H1 (cell line): ENCODE data around the gene GRID2. TPM values are rescaled to one million over a fixed set of nuclear protein-coding genes. Genes with fewer than 3 reads are reported as not detected.

Experiments used
- BRCA1 ChIP-seq: IDR thresholded peaks from 2 replicates; pipeline ENCODE4 v1.6.1; 2012; ENCODE audit warnings: low read depth, low read length, improper control_type of control experiment
- FOSL1 ChIP-seq: IDR thresholded peaks from 2 replicates; pipeline ENCODE4 v1.6.1; 2011; ENCODE audit warnings: mild to moderate bottlenecking, low read depth, low read length, moderate library complexity; ENCODE audit not compliant: insufficient read depth
- SUZ12 ChIP-seq: fragments of 200-600 bp; sonication (generic); IDR thresholded peaks from 2 replicates; pipeline ENCODE4 v1.6.1; 2012; ENCODE audit warnings: mild to moderate bottlenecking, inconsistent platforms, low read length, moderate library complexity, mixed read lengths
- polyA plus RNA-seq, 7 experiments: library from polyadenylated mRNA; depleted of rRNA in 3 of 7; stranded (reverse) in 5 of 7; unstranded in 2 of 7; fragments of >200 nt in 5 of 7; fragments of 200-250 nt in 2 of 7; gene quantifications; 1 replicate in 5 of 7; 2 replicates in 1 of 7; 4 replicates in 1 of 7; pipeline versions ENCODE4 v1.2.1 to v1.2.3, GENCODE V29; 2011 to 2013; ENCODE audit warnings: missing spikeins in 2 of 7, mixed read lengths in 2 of 7
- total RNA-seq: library from RNA; stranded (reverse); fragmentation: NEBNext Ultra II Directional; extraction: Animal tissue kit (Norgen Biotek cat#: 25700); gene quantifications from 2 replicates; pipeline ENCODE4 v1.2.1, GENCODE V29; 2021
- TF ChIP-seq, protein P1 (sequence below): IDR thresholded peaks from 2 replicates; pipeline ENCODE4 v1.6.1; 2012; ENCODE audit warnings: low read length, inconsistent platforms

Gene GRID2
- total and polyA plus RNA-seq, 2 of the 8 experiments (the other 6 are each of a cell fraction or from before 2014, with no cell fraction given), result 31.1 to 81.9 TPM

DNA sequence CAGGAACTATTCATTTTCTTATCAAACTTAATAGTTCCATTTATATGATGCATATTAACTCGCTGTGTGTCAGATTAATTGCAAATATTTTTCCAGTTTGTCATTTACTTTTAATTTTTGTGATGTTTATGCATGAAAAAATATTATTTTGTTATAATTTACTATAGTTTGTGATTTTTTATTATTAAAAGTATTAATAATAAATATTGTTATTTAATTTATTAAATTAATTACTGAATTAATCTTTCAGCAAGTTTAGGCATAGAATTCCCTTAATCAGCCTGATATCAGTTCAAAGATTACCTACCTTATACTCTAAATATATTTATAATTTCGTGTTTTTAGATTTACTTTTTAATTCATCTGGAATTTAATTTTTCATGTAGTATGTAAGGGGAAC is 1509.3 kb downstream of the GRID2 start (continued):
- TF ChIP-seq, protein P1, sequence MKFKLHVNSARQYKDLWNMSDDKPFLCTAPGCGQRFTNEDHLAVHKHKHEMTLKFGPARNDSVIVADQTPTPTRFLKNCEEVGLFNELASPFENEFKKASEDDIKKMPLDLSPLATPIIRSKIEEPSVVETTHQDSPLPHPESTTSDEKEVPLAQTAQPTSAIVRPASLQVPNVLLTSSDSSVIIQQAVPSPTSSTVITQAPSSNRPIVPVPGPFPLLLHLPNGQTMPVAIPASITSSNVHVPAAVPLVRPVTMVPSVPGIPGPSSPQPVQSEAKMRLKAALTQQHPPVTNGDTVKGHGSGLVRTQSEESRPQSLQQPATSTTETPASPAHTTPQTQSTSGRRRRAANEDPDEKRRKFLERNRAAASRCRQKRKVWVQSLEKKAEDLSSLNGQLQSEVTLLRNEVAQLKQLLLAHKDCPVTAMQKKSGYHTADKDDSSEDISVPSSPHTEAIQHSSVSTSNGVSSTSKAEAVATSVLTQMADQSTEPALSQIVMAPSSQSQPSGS, result no peak
- TF ChIP-seq FOSL1, result no peak
- TF ChIP-seq SUZ12, result no peak
- no peak for TF ChIP-seq BRCA1
- TF ChIP-seq, all 59 proteins: peak for 0
